ACC112 (cell line): ENCODE results near the gene TAS1R3.

Experiments used
- H2AFZ ChIP-seq: fragments of 200-600 bp; sonication (generic); one replicate; pipeline ENCODE4 v1.6.0; 2017; ENCODE audit warnings: antibody characterized with exemption, low read length; ENCODE audit not compliant: unreplicated experiment
- H3K27ac ChIP-seq: fragments of 200-600 bp; sonication (generic); 2 replicates; pipeline ENCODE4 v1.5.1; 2014; ENCODE audit warnings: low read depth, mild to moderate bottlenecking, antibody characterized with exemption, low read length, moderate library complexity
- H3K27me3 ChIP-seq: fragments of 200-600 bp; sonication (generic); 2 replicates; pipeline ENCODE4 v1.6.1; 2014; ENCODE audit warnings: mild to moderate bottlenecking, antibody characterized with exemption, low read length, moderate library complexity, mixed read lengths; ENCODE audit not compliant: insufficient read depth
- H3K36me3 ChIP-seq: fragments of 200-600 bp; sonication (generic); 2 replicates; pipeline ENCODE4 v1.6.1; 2016; ENCODE audit warnings: mild to moderate bottlenecking, antibody characterized with exemption, low read length, moderate library complexity, mixed read lengths; ENCODE audit not compliant: insufficient read depth
- H3K4me1 ChIP-seq: fragments of 200-600 bp; sonication (generic); one replicate; pipeline ENCODE4 v1.6.1; 2016; ENCODE audit warnings: low read length, mixed read lengths; ENCODE audit not compliant: insufficient read depth, unreplicated experiment, control insufficient read depth
- H3K4me3 ChIP-seq: fragments of 200-600 bp; sonication (generic); 2 replicates; pipeline ENCODE4 v1.5.1; 2014; ENCODE audit warnings: mild to moderate bottlenecking, low read depth, low read length
- H3K79me2 ChIP-seq: fragments of 200-600 bp; sonication (generic); one replicate; pipeline ENCODE4 v1.6.0; 2016; ENCODE audit warnings: low read length; ENCODE audit not compliant: control insufficient read depth, unreplicated experiment, insufficient read depth

TAS1R3 gene

GRCh38 chr1:1357871-1358432 is 26.9 kb downstream of the TAS1R3 start:
- Histone ChIP-seq H3K27ac (peak overlapping the region; percentile 93), H3K36me3 (no peaks in the 10 kb centered on the region), H3K27me3 (no peaks in the 10 kb centered on the region), H3K4me3 (peak overlapping the region; percentile 90), H3K79me2 (peaks cover 31% of the 10 kb centered on the region), H3K4me1 (peaks cover 44% of the 10 kb centered on the region), H2AFZ (no peak overlapping the region)

- H2AFZ ChIP-seq = peak within 1 kb of the TSS; percentile 55
- H3K4me3 ChIP-seq = peak within 1 kb of the TSS; percentile 90
- peaks cover 41% of the 10 kb centered on the region for H3K4me1 ChIP-seq
- no peaks in the 10 kb centered on the region for H3K27me3 ChIP-seq
- H3K36me3 ChIP-seq = no peaks in the 10 kb centered on the region
- H3K79me2 ChIP-seq = peaks cover 29% of the 10 kb centered on the region
- H3K27ac ChIP-seq = peak within 1 kb of the TSS; percentile 93
Measured at GRCh38 chr1:1358433-1359271, 27.6 kb downstream of the TAS1R3 start, which contains the start of gene MXRA8. TSS of gene MXRA8 (minus strand) at chr1:1358555. CDS start at chr1:1358504, 51 bp downstream.

DNA sequence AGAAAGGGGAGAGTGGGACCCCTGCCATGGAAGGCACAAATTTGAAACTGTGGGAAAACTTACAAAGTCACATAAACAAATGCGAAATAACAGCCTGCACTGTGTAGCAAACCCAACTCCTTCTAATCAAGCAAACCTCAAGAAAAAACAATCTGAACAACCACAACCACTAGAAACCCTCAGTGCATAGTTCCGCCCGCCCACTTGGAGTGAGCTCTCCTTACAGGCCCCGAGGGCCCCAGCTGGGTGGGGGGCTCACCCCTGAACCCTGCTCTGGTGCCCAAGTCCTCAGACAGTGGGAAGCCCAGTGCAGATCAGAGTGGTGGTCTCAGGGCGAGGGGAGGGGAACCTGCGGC is 28.2 kb downstream of the TAS1R3 start:
- Histone ChIP-seq H3K4me1 (peaks cover 41% of the 10 kb centered on the region), H3K4me3 (peak overlapping the region; percentile 90), H3K27me3 (no peaks in the 10 kb centered on the region), H3K79me2 (peaks cover 24% of the 10 kb centered on the region), H3K27ac (peak overlapping the region; percentile 93), H2AFZ (no peak overlapping the region), H3K36me3 (no peaks in the 10 kb centered on the region)

- H3K27me3 ChIP-seq = no peaks in the 10 kb centered on the region
- H3K27ac ChIP-seq = peak overlapping the region; percentile 93
- H3K4me3 ChIP-seq = peak overlapping the region; percentile 38
- H3K36me3 ChIP-seq = no peaks in the 10 kb centered on the region
- peaks cover 41% of the 10 kb centered on the region for H3K4me1 ChIP-seq
- H3K79me2 ChIP-seq = peaks cover 19% of the 10 kb centered on the region
- H2AFZ ChIP-seq = no peak overlapping the region
Measured at GRCh38 chr1:1359664-1360468, 28.8 kb downstream of the TAS1R3 start.

DNA sequence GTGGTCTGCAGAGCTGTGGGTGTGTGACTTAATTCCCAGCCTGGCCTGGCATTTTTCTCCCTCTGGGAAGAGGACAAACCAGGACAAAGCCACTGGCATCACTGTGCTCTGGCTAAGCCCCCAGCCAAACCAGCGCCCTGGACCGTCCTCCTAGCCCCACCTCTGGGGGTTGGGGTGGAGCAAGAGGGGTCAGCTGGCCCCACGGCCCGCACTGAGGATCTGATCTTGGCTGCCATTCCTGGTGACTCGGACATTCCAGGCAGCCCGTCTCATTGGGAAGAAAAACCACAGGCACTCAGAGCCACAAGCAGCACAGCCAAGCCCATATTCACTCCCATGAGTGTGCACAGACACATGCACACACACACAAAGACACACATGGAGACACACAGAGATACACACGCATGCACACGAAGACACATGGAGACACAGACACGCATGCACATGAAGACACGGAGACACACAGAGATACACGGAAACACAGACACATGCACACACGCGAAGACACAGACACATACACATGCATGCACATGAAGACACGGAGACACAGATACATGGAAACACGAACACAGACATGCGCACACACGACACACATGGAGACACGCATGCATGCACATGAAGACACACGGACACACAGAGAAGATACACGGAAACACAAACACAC is 29.6 kb downstream of the TAS1R3 start:
- H3K4me3 ChIP-seq = peak overlapping the region; percentile 55
- no peak overlapping the region for H2AFZ ChIP-seq
- no peaks in the 10 kb centered on the region for H3K27me3 ChIP-seq
- peaks cover 41% of the 10 kb centered on the region for H3K4me1 ChIP-seq
- H3K27ac ChIP-seq = peak overlapping the region; percentile 93
- no peaks in the 10 kb centered on the region for H3K36me3 ChIP-seq
- peaks cover 17% of the 10 kb centered on the region for H3K79me2 ChIP-seq

- Histone ChIP-seq H3K79me2 (peaks cover 11% of the 10 kb centered on the region), H3K27ac (peak overlapping the region; percentile 29), H3K4me3 (peak overlapping the region; percentile 55; the same call in 1 of the 2 replicates)
Measured at GRCh38 chr1:1361233-1361981, 30.3 kb downstream of the TAS1R3 start.

DNA sequence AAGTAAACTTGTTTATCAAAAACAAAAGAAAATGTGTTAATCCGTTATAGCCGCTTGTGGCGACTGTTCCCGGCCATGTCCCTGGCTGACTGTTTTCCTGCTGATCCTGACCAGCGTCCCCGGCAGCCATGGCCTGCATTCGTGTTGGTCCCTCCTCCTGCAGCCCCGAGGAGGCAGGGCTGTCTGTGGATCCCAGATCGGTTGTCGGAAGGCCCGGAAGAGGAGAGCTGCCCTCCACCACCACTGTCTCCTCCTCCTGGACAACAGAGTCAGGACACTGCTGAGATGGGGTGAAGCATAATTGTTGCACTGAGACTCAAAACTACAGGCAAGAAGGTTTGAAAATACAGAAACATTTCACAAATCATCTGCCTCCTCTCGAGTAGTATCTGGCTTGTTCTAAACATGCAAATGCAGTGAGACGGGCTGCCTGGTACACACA is 30.9 kb downstream of the TAS1R3 start:
- Histone ChIP-seq H3K27me3 (no peaks in the 10 kb centered on the region), H3K36me3 (no peaks in the 10 kb centered on the region), H3K79me2 (peaks cover 6% of the 10 kb centered on the region), H3K4me3 (no peak overlapping the region), H2AFZ (peak overlapping the region; percentile 29), H3K27ac (peak overlapping the region; percentile 29; the same call in 1 of the 2 replicates), H3K4me1 (peaks cover 37% of the 10 kb centered on the region)

More at GRCh38 chr1:1361233-1361981, 30.3 kb downstream of the TAS1R3 start:
- H3K27me3 ChIP-seq = no peaks in the 10 kb centered on the region
- peaks cover 37% of the 10 kb centered on the region for H3K4me1 ChIP-seq
- H2AFZ ChIP-seq = peak overlapping the region; percentile 29
- no peaks in the 10 kb centered on the region for H3K36me3 ChIP-seq

DNA sequence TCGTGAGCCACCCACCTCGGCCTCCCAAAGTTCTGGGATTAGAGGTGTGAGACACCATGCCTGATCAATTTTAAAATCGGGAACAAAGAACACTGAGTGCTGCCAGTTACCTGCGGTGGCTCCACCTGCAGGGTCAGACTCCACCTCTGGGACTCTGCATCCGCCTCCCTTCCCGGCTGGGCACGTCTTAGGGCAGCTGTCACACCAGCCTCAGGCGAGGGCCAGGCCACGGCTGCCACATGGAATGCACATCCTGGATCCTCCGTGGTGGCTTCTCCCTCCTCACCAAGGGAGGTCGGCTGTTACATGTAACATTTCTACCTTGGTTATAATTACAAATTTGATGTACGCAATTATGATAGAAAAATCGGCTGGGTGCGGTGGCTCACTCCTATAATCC is 33.2 kb downstream of the TAS1R3 start:
- Histone ChIP-seq H3K79me2 (no peaks in the 10 kb centered on the region), H3K27ac (no peak overlapping the region), H3K4me3 (no peak overlapping the region), H3K36me3 (no peaks in the 10 kb centered on the region), H2AFZ (no peak overlapping the region), H3K27me3 (no peaks in the 10 kb centered on the region), H3K4me1 (peaks cover 28% of the 10 kb centered on the region)

DNA sequence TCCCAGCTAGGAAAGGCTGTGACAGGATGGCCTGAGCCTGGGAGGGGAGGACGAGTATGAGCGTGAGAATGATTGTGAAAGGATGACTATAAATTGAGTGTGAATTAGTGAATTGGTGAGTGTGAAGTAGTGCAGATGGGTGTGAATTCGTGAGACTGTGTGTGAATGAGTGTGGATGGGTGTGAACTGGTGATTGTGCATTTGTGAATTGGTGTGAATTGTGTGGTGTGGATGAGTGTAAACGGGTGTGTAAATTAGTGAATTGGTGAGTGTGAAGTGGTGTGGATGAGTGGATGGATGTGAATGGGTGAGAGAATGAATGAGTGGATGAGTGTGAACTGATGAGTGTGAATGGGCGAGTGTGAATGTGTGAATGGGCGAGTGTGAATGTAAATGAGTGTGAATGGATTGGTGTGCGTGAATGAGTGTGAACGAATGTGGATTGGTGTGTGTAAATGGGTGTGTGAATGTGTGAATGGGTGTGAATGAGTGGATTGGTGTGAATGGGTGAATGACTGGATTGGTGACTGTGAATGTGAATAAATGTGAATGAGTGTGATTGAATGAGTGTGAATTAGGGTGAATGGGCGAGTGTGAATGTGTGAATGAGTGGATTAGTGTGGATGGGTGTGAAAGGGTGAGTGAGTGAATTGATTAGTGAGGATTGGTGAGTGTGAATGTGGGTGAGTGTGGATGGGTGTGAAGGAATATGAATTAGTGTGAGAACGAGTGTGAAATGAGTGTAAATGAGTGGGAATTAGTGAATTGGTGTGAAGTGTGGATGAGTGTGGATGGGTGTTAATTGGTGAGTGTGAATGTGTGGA is 35.0 kb downstream of the TAS1R3 start:
- no peaks in the 10 kb centered on the region for H3K36me3 ChIP-seq
- H3K4me1 ChIP-seq = peaks cover 10% of the 10 kb centered on the region
- no peaks in the 10 kb centered on the region for H3K27me3 ChIP-seq
- H3K27ac ChIP-seq = no peak overlapping the region
- H3K4me3 ChIP-seq = no peak overlapping the region
- no peaks in the 10 kb centered on the region for H3K79me2 ChIP-seq
- no peak overlapping the region for H2AFZ ChIP-seq
